NCI-H526 treated with DMSO at 0.1 percent for 48 hours (cell line): ENCODE data around the gene LRRC10B.

ENCODE experiments used
- DNase-seq: peaks from one replicate; lab custom pipeline; 2025; lab: John Stamatoyannopoulos, UW

Gene LRRC10B

GRCh38 chr11:61486779-61487178, 21.8 kb upstream of the LRRC10B start:
- DNase-seq: no peak

- no peak for DNase-seq
These were observed 21.1 kb upstream of the LRRC10B start for GRCh38 chr11:61487342-61488025.

DNA sequence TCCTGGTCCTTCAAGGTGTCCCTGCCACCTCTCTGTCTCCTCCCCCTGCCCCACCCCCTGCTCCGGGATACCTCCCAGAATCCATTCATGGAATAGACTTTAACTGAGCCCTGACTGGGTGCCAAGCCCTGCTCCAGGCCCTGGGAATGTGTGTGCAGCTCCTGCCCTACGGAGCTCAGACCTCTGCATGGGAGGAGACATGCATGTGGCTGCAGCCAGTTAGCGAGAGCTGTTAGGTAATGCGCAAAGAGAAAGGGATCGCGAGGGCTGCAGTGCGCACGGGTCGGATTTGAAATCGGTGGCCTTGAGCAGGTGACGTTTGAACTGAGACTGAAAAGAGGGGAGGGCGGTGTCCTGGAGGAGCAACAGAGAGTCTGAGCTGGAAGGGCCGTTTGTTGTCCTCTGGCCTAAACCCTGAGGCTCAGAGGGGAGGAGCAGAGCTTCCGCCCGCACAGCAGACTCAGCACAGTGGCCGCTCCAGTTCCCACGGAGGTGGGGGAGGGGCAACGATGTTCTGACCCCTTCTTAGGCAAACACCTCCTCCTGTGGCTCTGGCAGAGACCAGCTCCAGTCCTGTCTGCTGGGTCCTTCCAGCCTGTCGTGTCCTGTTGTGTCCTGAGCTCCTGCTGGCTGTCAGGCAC, 19.8 kb upstream of the LRRC10B start:
- no peak for DNase-seq

GRCh38 chr11:61489833-61490721, 18.5 kb upstream of the LRRC10B start:
- no peak for DNase-seq

- DNase-seq: no peak
These were observed 16.7 kb upstream of the LRRC10B start for GRCh38 chr11:61491736-61492395.

- no peak for DNase-seq
These were observed 14.1 kb upstream of the LRRC10B start for GRCh38 chr11:61494381-61494961.

GRCh38 chr11:61495801-61496601, 12.5 kb upstream of the LRRC10B start:
- DNase-seq: no peak

GRCh38 chr11:61496602-61497400, 11.7 kb upstream of the LRRC10B start:
- no peak for DNase-seq

GRCh38 chr11:61497473-61497872, 11.1 kb upstream of the LRRC10B start:
- no peak for DNase-seq

- DNase-seq: no peak
These were observed 10.7 kb upstream of the LRRC10B start for GRCh38 chr11:61497876-61498275.

GRCh38 chr11:61498767-61499341, 9.7 kb upstream of the LRRC10B start:
- no peak for DNase-seq

GRCh38 chr11:61499816-61500491, 8.6 kb upstream of the LRRC10B start:
- DNase-seq: no peak

- no peak for DNase-seq
These were observed 6.0 kb upstream of the LRRC10B start for GRCh38 chr11:61502522-61502921.

DNA sequence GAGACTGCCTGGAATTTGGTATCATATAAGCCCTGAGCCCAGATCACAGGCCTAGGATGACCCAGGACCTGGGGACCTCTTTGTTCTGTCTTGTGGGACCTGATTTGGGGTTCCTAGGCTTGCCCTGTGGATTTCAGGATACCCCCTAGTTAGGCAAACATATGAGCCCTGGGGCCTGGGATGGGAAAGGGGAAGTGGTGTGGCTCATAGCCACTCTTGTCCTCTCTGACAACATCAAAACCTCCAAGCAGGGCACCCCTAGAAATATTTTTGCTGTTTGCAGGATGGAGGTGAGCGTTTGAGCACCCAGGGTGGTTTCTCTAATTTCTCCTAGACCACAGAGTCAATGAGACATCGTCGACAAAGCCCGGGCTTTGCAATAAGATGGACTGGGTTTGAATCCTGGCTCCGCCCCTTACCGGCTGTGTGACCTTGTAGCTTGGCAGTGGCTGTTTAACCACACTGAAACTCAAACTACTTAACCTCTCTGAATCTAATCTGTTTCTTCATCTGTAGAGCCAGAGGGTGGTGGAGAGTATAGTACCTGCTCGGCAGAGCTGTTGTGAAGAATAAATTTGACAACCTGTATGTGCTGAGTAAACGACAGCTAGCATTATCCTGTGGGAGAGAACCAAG, 5.3 kb upstream of the LRRC10B start:
- DNase-seq: no peak

- no peak for DNase-seq
These were observed 3.4 kb upstream of the LRRC10B start for GRCh38 chr11:61505106-61505505.

GRCh38 chr11:61505640-61506155, 2.9 kb upstream of the LRRC10B start:
- DNase-seq: no peak

GRCh38 chr11:61507012-61507768, 1.4 kb upstream of the LRRC10B start:
- DNase-seq: no peak
